CD4-positive, alpha-beta T cell treated with Interleukin-10 for 1 hour (primary cell): ENCODE results near the gene PYGM.

Experiments
- DNase-seq: peaks from one replicate; pipeline ENCODE4 v3.0.0-alpha.2; 2020

PYGM gene

DNA sequence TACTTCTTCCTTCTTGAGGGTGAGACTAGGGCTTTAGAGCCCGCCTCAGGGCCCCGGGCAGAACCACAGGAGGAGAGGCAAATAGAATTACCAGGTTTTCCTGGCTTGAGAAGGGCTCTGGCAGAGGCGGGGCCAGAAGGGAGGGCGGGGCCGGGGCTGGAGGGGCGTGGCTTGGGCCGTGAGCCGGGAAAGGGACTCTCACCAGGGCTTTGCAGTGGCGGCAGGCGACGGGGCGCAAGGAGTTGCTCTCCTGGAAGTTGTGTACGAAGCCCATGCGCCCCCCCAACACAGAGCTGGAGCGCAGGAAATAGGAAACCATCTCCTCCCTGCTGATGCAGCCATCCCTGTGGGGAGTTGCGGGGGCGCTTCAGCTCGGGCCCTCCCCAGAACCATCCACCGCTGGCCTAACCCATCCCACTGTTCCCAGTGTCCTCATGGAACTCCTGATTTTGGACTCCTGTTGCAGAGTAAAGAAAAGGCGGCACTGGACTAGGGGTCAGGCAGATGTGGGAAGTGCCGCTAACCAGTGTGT lies 29.9 kb downstream of the PYGM start:
- DNase-seq: no peak

DNA sequence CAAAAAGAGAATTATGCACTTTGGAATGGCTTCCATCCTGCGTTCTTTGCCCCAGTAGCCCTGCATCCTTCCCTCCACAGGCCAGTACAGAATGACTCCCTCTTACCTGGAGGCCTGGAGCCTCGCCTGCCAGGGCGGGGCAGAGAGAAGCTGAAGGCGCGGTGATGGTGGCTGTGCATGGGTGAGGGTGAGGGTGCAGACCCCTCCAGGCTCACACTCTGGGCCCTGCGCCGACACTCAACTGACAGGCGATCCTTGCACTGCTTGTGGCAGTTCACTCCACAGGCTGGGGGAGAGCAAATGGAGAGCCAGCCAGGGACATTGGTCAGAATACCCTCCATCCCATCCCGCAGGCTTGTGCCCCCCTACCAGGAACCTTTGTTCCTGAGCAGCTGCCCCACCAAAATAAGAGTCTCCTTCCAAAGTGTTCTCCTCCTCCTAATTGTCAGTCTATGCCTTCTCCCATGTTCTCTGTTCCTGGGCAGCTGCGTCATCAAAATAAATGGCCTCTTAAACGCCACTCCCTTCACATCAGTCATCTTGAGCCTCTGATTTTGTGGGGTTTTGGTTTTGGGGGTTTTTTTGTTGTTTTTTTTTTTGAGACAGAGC lies 30.9 kb downstream of the PYGM start:
- DNase-seq: no peak

DNA sequence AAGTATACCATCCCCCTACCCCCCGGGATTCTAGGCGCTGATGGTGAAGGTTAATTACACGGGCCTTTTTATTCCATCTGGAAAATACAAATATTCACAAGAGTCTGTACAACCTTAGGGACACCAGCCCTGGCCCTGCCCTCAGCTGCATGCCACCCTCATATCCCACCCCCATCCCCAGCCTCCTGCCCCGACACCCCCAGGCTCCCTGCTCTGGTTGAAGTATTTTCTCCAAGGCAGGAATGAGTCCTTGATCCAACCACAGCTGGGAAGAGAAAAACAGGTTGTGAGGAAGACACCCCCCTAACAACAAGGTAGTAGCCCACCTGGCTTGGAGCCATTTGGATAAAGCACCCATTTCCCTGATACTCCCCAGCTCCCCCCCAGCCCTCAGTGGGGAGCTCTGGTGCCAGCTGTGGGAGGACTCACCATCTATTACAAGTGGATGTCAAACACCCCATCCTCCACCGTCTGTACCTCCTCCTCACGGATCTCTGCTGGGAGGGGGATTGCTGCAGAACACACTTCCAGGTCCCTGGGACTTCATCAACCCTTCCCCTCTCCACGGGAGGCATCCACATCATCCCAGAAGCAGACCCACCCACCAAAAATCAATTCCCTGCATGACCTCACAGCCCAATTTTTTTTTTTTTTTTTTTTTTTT lies 32.8 kb downstream of the PYGM start:
- no peak for DNase-seq

DNA sequence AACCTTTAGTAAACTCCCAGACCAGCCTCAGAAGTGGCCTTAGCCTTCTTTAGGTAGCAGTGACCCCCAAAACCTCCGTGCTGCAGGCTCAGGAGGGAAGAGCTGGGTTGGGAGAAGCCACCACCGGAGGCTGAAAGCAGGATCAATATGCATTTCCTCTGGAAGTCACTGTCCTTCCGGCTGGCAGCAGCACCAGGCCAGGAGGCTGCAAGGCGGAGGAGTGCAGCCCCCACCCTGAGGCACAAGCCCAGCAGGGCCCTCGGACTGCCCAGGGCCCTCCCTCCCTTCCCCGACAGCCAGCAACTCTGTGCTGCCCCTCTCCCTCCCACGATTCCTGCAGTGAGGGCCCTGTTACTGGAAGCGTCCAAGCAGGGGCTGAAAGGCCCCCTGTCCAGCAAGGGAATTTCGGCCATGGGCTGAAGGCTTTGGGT lies 33.5 kb downstream of the PYGM start:
- no peak for DNase-seq

DNA sequence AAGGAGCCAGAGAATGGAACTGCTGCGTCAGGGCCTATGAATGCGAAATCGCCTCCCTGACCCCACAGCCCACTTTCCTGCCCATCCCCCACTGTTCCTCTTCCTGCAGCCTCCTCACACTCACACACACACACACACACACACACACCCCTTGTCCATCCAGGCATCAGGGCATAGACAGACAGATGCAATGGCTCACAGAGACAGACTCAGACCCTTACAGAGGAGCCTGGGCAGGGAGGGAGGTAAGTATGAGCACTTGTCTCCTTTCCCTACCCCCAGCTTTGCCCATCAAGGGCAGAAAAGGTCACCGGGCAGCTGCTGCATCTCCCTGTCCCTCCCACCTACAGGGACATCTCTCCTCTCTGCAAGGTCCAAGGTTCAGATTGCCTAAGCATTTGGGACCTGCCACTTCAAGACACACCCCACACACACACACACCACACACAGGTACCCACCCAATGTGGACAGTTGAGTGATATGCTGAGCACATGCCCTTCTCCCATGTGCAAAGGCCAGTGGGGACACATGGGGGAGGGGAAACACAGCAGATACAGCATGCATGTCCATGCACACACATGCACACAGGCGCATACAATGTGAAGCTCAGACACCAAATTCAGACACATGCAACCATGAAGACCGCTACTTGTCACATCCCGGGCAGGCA lies 34.8 kb downstream of the PYGM start:
- no peak for DNase-seq

DNA sequence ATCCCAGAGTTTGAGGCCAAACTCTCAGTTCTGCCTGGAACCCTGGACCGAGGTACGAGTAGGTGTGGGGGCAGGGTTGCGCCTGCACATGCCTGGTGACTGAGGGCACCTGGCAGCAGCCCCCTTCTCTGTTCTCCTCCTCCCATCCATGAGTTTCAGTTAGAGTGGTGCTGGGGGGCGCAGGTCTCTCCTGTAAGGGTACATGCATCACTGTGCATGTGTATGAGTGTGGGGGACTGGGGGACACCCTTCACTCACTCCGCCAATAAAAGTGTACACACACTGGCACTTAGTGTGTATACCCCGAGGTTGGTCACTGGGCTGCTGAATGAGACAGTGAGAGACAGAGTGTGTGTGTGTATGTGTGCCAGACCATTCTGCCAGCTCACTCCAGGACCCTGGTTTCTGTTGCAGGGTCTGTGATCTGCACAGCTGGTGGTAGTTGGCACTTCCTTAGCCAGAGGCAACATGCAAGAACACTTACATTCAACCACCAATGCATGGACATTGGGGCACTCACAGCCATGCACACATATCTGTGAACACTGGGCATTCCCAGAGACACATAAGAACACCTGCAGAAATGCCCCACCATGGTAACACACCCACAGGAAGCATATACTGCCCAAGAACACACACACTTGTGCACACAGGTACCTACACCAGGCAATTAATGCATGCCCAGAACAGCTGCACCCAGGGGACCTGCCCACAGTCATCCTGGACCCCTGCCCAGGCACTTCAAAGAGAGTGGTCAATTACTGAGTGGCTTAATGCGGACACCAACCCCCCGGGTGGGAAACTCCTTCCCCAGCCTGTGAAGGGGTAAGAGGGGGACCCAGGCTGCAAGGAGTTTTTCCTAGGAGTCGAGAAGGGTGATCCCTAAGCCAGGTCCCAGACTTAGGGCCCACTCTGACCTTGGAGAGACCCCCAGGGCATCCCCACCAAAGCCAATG lies 35.6 kb downstream of the PYGM start:
- DNase-seq: no peak

DNA sequence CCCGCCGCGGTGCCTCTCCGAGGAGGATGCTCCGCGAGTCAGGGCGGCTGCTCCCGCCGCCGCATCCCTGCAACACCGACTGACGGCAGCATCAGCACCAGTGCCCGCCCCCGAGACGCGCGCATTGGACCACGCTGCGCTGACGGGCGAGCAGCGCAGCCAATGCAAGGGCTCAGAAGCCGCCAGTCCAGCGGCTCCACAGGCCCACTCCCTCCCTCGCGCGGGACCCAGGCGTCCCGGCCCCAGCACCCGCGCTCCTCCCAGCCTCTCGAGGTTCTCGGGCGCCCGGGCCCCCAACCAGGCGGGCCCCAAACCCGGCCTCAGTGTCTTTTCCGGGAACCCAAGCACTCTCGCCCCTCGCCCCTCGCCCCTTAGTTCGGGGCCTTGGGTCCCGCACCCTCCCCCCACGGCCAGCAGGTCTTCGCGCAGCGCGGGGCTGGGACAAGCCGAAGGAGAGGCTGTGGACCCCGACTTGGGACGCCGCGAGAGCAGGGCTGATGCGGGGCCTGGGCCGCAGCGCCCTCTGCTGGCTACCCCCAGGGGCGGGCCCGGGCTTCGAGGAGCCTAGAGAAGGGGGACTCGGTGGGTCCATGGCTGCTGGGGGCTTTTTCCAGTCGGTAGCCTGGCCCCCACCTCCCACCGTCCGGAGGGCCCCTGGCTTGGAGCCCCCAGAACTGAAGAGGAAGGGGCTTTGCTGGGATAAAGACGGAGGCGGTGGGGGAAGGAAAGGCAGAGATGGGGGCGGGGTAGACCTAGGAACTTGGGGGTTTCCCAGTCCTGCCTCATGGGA lies 36.5 kb downstream of the PYGM start, which contains the start of gene NRXN2:
Gene NRXN2, minus strand, starts transcription at position 81 of the 790 bp plus-strand sequence. CDS start 9,498 bp downstream, outside the sequence.
- DNase-seq: peak; percentile 89

DNA sequence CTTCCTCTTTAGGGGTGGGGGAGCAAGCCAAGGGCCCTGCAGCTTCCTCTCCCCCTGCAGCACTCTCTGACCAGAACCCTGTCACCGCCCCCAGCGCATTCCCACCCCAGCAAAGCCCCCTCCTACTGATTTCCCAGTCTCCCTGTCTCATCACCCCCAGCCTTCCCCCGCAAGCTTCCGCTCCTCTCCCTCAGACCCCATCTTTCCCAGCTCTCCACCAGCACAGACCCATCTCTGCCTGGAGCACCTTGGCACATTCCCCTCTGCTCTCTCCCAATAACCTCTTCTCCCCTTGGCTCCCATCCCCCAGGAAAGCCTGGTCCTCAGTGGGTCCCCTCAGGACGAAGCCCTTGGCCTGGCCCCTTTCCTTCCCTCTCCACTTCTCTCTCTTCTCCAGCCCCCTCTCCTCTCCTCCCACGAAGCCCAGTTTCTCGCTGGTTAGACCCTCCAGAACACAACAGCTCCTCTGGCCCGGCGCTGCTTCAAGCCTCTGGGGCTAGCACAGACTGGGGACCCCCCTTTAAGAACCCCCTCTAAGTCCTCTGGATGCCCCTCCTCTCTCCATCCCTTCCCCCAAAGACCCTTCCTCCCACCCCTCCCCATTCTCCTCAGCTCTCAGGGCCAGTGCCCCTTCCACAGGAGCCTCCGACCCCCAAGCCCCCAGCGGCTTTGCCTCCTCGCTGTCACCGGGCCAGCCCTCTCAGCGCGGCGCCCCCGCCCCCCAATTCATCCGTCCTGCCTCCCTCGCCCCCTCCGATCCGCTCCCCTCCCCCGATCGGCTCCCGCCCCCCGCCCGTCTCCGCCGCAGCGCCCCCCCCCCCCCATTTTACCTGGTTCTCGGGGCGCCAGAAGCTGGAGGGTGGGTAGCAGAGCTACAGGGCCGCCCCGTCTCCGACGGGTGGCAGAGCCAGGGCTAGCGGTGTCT lies 37.4 kb downstream of the PYGM start:
- DNase-seq: no peak

DNA sequence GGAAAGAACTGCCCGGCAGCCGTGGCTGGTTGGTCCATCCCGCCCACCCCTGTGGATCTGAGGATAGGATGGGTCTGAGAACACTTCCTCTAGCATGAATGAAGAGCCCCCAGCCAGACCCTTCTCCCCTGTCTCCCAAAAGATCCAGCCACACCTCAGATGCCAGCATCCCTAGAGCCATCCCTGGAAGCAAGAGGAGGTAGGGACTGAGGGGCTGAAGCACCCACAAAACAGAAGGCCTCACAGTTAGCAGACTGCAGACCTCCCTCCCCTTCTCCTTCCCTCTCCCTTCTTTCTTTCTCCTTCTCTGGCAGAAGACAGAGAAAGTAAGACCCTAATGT lies 38.4 kb downstream of the PYGM start:
- no peak for DNase-seq

DNA sequence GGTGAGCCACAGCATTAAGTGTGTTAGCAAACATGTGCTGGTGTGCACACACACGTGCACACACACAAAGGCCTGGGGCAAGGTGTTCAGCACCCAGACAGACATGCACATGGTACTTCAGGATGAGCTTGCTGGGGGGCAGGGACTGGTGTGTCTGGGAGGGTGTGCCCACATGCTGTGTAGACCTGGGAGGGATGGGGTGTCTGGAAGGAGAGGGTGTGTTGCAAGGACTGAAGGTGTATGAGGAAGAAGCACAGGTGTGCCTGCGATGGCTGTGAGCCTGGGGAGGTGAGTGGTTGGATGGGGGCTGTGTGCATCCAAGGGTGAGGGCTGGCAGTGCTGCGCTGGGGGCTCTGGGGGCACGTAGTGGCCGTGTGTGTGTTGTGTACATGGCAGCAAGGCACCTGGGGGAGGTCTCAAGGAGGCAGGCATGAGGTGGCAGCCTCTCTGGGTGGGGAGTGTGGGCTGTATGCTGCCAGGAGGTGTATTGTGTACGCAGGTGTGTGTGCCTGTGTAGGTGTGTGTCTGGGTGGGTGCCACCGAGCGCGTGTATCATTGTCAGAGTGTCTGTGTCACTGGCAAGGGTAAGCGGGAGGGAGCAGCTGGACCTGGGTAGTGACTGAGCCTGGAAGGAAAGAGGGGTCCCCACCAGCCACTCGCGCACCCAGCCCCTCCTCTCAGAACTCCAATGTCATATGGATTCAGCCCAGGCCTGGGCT lies 39.0 kb downstream of the PYGM start:
- no peak for DNase-seq

DNA sequence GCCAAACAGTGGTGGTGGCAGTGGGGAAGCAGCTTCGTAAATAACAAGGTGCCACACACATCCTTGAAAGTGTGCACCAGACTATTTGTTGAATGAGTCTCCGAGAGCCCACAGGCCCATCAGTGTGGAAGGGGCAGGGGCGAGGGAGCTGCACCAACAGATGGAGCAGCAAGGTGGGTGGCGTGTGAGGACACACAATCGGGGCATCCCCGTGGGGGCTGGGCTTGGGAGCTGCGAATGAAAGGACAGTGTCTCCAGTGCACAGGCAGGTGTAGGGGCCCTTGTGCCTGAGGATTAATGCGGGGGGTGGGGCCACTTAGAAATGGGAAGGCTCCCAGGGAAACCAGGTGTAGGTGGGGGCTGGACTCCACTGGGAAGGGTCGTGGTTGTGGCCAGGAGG lies 39.6 kb downstream of the PYGM start:
- DNase-seq: no peak

DNA sequence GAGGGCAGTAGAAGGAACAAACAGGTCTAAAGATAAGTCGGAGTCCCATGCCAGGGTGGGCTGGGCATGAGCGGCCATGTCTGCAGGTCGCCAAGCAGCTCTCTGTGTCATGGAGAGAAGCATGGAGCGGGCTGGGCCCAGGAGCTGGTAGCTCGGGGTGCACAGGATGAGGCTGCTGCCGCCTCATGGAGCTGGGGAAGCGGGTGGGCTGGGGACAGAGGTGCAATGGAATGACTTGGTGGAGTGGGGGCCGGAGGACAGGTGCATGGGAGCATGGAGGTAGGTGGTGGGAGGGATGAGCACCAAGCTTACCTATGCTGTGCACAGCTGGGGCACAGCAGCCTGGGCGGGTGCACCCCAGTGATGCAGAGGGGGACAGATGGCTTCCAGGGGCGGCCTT lies 40.4 kb downstream of the PYGM start:
- no peak for DNase-seq

DNA sequence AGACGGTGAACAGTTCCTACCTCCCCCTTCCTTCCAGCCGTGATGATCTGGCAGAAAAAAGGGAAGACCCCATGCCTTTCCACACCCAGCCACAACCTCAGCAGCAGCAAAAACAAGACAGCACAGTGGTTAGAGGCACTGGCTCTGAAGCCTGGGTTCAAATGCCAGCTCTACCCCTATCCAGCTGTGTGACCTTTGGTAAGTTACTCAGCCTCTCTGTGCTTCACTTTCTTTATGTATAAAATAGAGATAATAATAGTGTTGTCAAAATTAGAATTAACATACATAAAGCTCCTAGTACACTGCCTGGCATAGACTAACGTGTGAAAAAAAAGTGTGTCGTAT lies 41.0 kb downstream of the PYGM start:
- DNase-seq: no peak

DNA sequence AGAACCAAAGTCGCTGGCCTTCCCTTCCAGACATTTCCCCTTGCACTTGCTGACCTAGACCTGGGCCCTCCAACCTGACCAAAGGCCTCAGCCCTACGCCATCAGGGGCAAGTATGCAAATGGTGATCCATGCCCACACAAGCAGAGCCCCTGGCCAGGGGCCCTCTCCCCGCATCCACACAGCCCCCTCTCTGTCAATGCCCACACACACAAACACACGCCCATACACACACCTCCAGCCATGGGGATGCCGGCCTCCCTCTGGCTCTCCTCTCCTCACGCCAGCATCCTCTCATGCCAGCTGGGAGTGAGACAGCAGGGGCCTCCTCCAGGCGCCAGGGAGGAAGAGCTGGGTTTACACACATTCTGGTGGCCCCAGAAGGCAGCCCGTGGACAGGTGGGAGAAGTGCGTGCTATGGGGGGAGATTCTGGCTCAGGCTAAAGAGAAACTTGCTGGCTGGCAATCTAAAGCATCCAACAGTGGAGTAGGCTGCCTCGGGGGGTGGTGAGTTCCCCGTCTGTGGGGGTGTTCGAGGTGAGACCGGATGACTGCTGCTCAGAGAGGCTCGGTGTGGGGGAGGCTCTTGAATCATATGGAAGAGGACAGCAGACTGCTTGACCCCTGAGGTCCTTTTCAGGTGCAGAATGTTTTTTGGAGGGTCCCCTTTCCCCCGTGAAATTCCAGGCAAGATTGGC lies 41.5 kb downstream of the PYGM start:
- DNase-seq: no peak

DNA sequence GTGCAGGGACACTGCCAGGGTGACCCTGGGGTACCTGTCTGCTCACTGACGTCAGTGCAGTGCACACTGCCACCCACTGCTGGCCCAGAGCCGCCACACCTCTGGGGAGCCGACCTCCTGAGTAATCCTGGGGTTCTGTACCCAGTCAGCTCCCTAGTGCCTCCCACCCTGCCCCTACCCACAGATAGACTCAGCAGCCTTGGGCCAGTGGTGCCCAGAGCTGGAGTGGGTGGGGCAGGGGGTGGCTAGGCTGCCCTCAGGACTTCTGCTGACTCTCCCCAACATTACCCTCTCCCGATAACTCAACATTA lies 42.6 kb downstream of the PYGM start:
- DNase-seq: no peak

DNA sequence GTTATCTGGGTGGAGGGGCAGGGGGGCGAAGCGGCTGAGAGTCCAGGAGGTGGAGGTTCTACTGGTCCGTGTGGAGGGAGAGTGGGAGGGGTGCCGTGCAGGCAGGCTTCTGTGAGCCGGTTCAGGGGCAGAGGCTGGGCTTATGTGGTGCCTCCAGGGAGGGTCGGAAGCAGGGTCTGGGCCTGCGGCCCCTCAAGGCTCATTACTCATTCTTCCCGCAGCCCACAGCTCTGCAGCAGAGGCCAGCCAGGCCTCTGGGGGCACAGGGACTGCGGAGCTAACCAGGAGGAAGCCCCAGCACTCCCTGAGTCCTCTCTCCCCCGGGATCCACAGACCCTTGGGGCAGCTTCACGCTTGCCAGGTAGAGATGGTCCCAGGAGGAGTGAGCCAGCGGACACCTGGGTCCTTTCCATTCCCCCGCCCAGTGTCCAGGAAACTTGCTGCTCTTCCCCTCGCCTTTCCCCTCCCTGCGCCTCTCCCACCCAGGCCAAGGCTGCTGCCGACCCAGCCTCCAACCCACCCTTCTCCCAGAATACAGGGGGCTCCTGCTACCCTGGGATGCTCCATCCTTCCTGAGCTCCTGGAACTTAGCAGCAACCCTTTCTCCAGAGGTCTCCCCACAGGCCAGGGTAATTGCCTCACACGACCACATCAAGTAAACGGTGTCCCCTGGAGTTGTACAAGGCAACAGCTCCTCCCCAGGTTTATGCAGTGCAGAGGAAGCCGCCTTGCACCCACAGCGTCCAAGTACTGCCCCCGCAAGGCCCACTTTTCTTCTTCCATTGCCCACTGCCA lies 43.1 kb downstream of the PYGM start:
- DNase-seq: no peak

DNA sequence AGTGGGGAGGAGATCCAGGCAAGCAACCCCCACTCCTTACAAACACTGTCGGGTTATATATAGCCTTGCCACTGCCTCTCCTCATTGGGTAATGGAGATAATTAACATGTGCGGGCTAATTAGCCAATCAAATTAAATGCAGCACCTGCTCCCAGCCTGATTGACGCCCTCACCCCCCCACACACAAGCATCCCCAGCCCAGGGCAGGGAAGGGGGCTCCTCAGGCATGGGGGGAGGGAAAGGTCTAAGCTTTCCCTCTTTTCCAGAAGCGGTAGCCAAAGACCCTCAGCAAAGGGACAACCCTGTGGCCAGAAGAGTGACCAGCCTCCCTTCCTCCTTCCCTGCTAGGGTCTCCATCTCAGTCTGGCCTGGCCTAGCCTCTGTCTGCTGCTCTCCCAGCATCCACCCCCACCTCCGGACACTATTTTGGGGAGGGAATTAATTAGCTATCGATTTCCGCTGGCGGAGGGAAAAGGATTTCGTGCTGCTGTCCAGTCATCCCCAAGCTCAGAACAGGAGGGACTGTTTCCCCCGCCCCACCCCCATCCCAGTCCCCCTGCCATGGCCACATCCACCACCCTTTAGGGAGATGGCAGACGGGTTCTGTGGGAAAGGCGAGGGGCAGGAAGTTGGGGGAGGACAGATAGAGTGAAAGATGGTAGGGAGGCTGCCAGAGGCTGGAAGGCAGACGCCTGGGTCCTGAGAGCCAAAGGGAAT lies 43.9 kb downstream of the PYGM start:
- DNase-seq: no peak

DNA sequence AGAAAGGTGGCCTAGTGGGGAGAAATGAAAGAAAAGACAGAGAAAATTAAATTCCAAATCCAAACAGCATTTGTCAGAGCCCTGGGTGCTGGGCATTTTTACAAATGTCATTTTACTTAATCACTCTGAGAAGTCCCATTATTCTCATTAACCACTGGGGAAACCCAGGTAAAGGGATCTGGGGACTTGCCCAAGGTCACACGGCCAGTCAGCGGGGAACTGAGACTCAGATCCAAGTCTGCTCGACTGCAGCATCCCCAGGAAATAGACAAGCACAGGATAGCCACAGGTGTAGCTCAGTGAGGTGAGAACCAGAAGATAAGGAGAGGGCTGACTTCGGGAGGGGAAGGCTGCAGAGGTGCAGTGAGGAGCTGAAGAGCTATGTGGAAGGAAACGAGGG lies 44.7 kb downstream of the PYGM start:
- no peak for DNase-seq
